GM23338 (cell line): ENCODE data around the gene NOC2L. TPM values are rescaled to one million over a fixed set of nuclear protein-coding genes. Genes with fewer than 3 reads are reported as not detected.

Experiments used
- ATAC-seq: fragments of 200-7000 bp; cut with Tn5 transposase; 3 replicates; pipeline ENCODE4 v1.9.1; 2020
- DNase-seq: peaks from one replicate; pipeline ENCODE4 v3.0.0-alpha.2; 2015; ENCODE audit warnings: low spot score
- H2AFZ ChIP-seq: fragments of 200-600 bp; sonication (generic); 2 replicates; pipeline ENCODE4 v1.8.0; 2016; ENCODE audit warnings: antibody characterized with exemption, mild to moderate bottlenecking, moderate library complexity
- H3F3A ChIP-seq: fragments of 200-600 bp; sonication (generic); replicated peaks from 2 replicates; pipeline ENCODE4 v1.8.0; 2017; ENCODE audit warnings: antibody characterized with exemption, mixed run types, low read depth
- H3K27ac ChIP-seq: fragments of 200-600 bp; sonication (generic); 2 replicates; pipeline ENCODE4 v1.6.1; 2016; ENCODE audit warnings: low read depth
- H3K27me3 ChIP-seq: fragments of 200-600 bp; sonication (generic); 2 replicates; pipeline ENCODE4 v1.8.0; 2016; ENCODE audit warnings: mild to moderate bottlenecking, mixed run types, moderate library complexity; ENCODE audit not compliant: insufficient read depth
- H3K36me3 ChIP-seq: fragments of 200-600 bp; sonication (generic); 2 replicates; pipeline ENCODE4 v1.8.0; 2016; ENCODE audit warnings: mild to moderate bottlenecking; ENCODE audit not compliant: insufficient read depth
- H3K4me1 ChIP-seq: fragments of 200-600 bp; sonication (generic); 2 replicates; pipeline ENCODE4 v1.8.0; 2016; ENCODE audit warnings: mild to moderate bottlenecking, moderate library complexity; ENCODE audit not compliant: insufficient read depth
- H3K4me2 ChIP-seq: fragments of 200-600 bp; sonication (generic); 2 replicates; pipeline ENCODE4 v1.7.1; 2017; ENCODE audit warnings: mixed run types
- H3K4me3 ChIP-seq: fragments of 200-600 bp; sonication (generic); 2 replicates; pipeline ENCODE4 v1.6.1; 2016; ENCODE audit warnings: mixed run types
- H3K79me2 ChIP-seq: fragments of 200-600 bp; sonication (generic); replicated peaks from 2 replicates; pipeline ENCODE4 v1.8.0; 2017; ENCODE audit warnings: mild to moderate bottlenecking; ENCODE audit not compliant: insufficient read depth
- H3K9me2 ChIP-seq: fragments of 200-600 bp; sonication (generic); 2 replicates; pipeline ENCODE4 v1.8.0; 2017; ENCODE audit not compliant: insufficient read depth
- H4K20me1 ChIP-seq: fragments of 200-600 bp; sonication (generic); replicated peaks from 2 replicates; pipeline ENCODE4 v1.8.0; 2017; ENCODE audit warnings: mild to moderate bottlenecking; ENCODE audit not compliant: insufficient read depth
- H3K27ac Mint-ChIP-seq: 2 replicates; pipeline ENCODE4 v1.8.0; 2020; ENCODE audit warnings: inconsistent platforms, mild to moderate bottlenecking, moderate library complexity, mixed read lengths
- H3K27me3 Mint-ChIP-seq: 3 replicates; pipeline ENCODE4 v1.8.0; 2022; ENCODE audit warnings: low read depth, mild to moderate bottlenecking, moderate library complexity, mixed read lengths, inconsistent platforms; ENCODE audit not compliant: insufficient read depth, poor library complexity
- H3K36me3 Mint-ChIP-seq: 3 replicates; pipeline ENCODE4 v1.8.0; 2021; ENCODE audit warnings: low read depth, mild to moderate bottlenecking, inconsistent platforms, moderate library complexity, mixed read lengths
- H3K4me1 Mint-ChIP-seq: 3 replicates; pipeline ENCODE4 v1.8.0; 2020; ENCODE audit warnings: mild to moderate bottlenecking, inconsistent platforms, mixed read lengths
- H3K4me3 Mint-ChIP-seq: 3 replicates; pipeline ENCODE4 v1.8.0; 2021; ENCODE audit warnings: moderate library complexity, mild to moderate bottlenecking, inconsistent platforms, mixed read lengths
- H3K9me3 Mint-ChIP-seq: 3 replicates; pipeline ENCODE4 v1.8.0; 2020; ENCODE audit warnings: moderate library complexity, mild to moderate bottlenecking, inconsistent platforms, mixed read lengths
- CREB1 ChIP-seq: fragments of 250-450 bp; sonication (Bioruptor Pico); IDR thresholded peaks from 2 replicates; pipeline ENCODE4 v1.5.0; 2020; ENCODE audit warnings: low read depth, mild to moderate bottlenecking, moderate library complexity
- ETS1 ChIP-seq: IDR thresholded peaks from 2 replicates; pipeline ENCODE4 v1.6.1; 2016; ENCODE audit warnings: antibody characterized with exemption
- JUNB ChIP-seq: IDR thresholded peaks from one replicate; pipeline ENCODE4 v1.6.1; 2016; ENCODE audit warnings: antibody characterized with exemption; ENCODE audit not compliant: unreplicated experiment
- NANOG ChIP-seq: IDR thresholded peaks from 2 replicates; pipeline ENCODE4 v1.6.1; 2016; ENCODE audit warnings: antibody characterized with exemption, borderline replicate concordance
- POLR2AphosphoS5 ChIP-seq: IDR thresholded peaks from 2 replicates; pipeline ENCODE4 v1.6.1; 2016; ENCODE audit warnings: antibody characterized with exemption, low read depth
- REST ChIP-seq: IDR thresholded peaks from one replicate; pipeline ENCODE4 v1.6.1; 2018; ENCODE audit warnings: antibody characterized with exemption; ENCODE audit not compliant: unreplicated experiment
- STAT1 ChIP-seq: IDR thresholded peaks from one replicate; pipeline ENCODE4 v1.6.1; 2016; ENCODE audit warnings: antibody characterized with exemption; ENCODE audit not compliant: unreplicated experiment
- ZNF114 ChIP-seq: fragments of 250-450 bp; sonication (Bioruptor Pico); IDR thresholded peaks from 2 replicates; pipeline ENCODE4 v1.5.0; 2020; ENCODE audit warnings: mild to moderate bottlenecking, moderate library complexity
- long read RNA-seq: library from polyadenylated mRNA; unstranded; transcript quantifications from one replicate; pipeline ENCODE4 v2.0.0, GENCODE V29; 2020; ENCODE audit not compliant: unreplicated experiment
- polyA plus RNA-seq: library from polyadenylated mRNA; unstranded; fragments of >200 nt; fragmentation: Nextera tagmentation; extraction: Ambion mirVana; gene quantifications from 2 replicates; pipeline ENCODE4 v1.2.1, GENCODE V29; 2016
- total RNA-seq: library from RNA; depleted of rRNA; stranded (reverse); fragments of >200 nt; shearing (Covaris generic); gene quantifications from 2 replicates; pipeline ENCODE4 v1.2.3, GENCODE V29; 2014; rRNA removed

The NOC2L gene
- total RNA-seq = 123 and 125 TPM in 2 replicates
- 79.3 and 89.0 TPM in 2 replicates for polyA plus RNA-seq
- long read RNA-seq, transcript NOC2L-201 (19 exons, 2,790 nt) = major isoform, 30 of 85 reads
- long read RNA-seq, transcript NOC2L-202 (2 exons, 878 nt) = minor isoform, 5 of 85 reads
- long read RNA-seq, partial matches to known transcripts = 13 of 85 reads
- long read RNA-seq, other reads (novel, unspliced or antisense) = 37 of 85 reads

GRCh38 chr1:958823-959730, at the start of gene NOC2L:
Gene NOC2L (minus strand): TSS chr1:959256. CDS start chr1:959240, 16 bp downstream.
- Histone ChIP-seq H2AFZ (peak within 1 kb of the TSS; percentile 90), H4K20me1 (peaks cover 4% of the 10 kb centered on the region; the same call in 1 of the 2 replicates), H3K4me2 (peak within 1 kb of the TSS; percentile 100), H3K4me3 (peak within 1 kb of the TSS; percentile 97), H3K9me2 (no peaks in the 10 kb centered on the region), H3K27me3 (peaks cover 11% of the 10 kb centered on the region), H3K36me3 (peaks cover 13% of the 10 kb centered on the region; the same call in 1 of the 2 replicates), H3F3A (no peaks in the 10 kb centered on the region), H3K79me2 (peaks cover 18% of the 10 kb centered on the region), H3K4me1 (no peaks in the 10 kb centered on the region; the same call in 1 of the 2 replicates), H3K27ac (no peak within 1 kb of the TSS)
- Mint-ChIP-seq H3K36me3 (peaks cover 33% of the 10 kb centered on the region), H3K27ac (peak within 1 kb of the TSS; percentile 63), H3K27me3 (peaks cover 30% of the 10 kb centered on the region), H3K4me1 (peaks cover 8% of the 10 kb centered on the region), H3K9me3 (no peaks in the 10 kb centered on the region; the same call in 2 of the 3 replicates), H3K4me3 (peak within 1 kb of the TSS; percentile 93)
- ATAC-seq (peak; percentile 86), DNase-seq (peak; percentile 91)
- TF ChIP-seq NANOG (no peak), STAT1 (no peak), REST (no peak), ZNF114 (CRISPR knock-in tag) (no peak), JUNB (no peak), CREB1 (CRISPR knock-in tag) (peak; percentile 52), POLR2AphosphoS5 (peak; percentile 58), ETS1 (0 out of 2 replicates have a peak, but pooled peaks have one; percentile 41)
